ENCODE results near the gene SRC.

- TF ChIP-seq CTCF (optimal IDR thresholded peaks at IDR 0.05 in 1 of 3, IDR thresholded peaks at IDR 0.05 in 1 of 3, conservative IDR thresholded peaks at IDR 0.05 in 1 of 3; ENCODE audit: extremely low read depth in 1 of 3, insufficient read depth in 2 of 3, low read length in 3 of 3), result no peak
- TF ChIP-seq EZH2 (IDR thresholded peaks at IDR 0.05; ENCODE audit: low read length), result no peak
Measured at GRCh38 chr20:37414224-37415035, 68.5 kb downstream of the SRC start.
